Ramos (cell line): ENCODE measurements around the gene MYL5.
"Not testable (repeated sequence)": the region's sequence is repeated elsewhere in the genome, so short reads cannot be mapped to it uniquely, and the experiment has no call there.

Source experiments
- in situ Hi-C: fragments of 300-500 bp; cut with MboI; formaldehyde crosslinking; loops from one replicate; pipeline ENCODE4 v1.14.3; 2022; ENCODE audit warnings: low sequenced_read_pairs; ENCODE audit not compliant: unreplicated experiment

Gene MYL5

GRCh38 chr4:674172-675035 is at the start of gene MYL5, which contains the start of gene ATP5ME:
Gene MYL5 (plus strand): TSS chr4:674542. CDS start chr4:678027, 3,485 bp downstream.
Gene ATP5ME (minus strand): TSS chr4:674276. CDS start chr4:674247, 29 bp downstream.
- in situ Hi-C loops: no loop called here

- in situ Hi-C loops: no loop called here
Measured at GRCh38 chr4:624705-625590, 49.4 kb upstream of the MYL5 start, which contains the start of gene PDE6B. Gene PDE6B (plus strand): TSS chr4:625573. CDS start chr4:625627, 54 bp downstream.

GRCh38 chr4:625631-626161 is 48.6 kb upstream of the MYL5 start:
- in situ Hi-C loops: no loop called here

GRCh38 chr4:626201-627091 is 47.9 kb upstream of the MYL5 start:
- in situ Hi-C loops: no loop called here

GRCh38 chr4:627347-628125 is 46.8 kb upstream of the MYL5 start:
- in situ Hi-C loops: no loop called here

GRCh38 chr4:628311-628741 is 46.0 kb upstream of the MYL5 start:
- in situ Hi-C loops: no loop called here

- in situ Hi-C loops: no loop called here
Measured at GRCh38 chr4:628821-629635, 45.3 kb upstream of the MYL5 start.

- in situ Hi-C loops: no loop called here
Measured at GRCh38 chr4:629636-629914, 44.8 kb upstream of the MYL5 start.

GRCh38 chr4:629915-630641 is 44.3 kb upstream of the MYL5 start:
- in situ Hi-C loops: no loop called here

- in situ Hi-C loops: no loop called here
Measured at GRCh38 chr4:630656-631055, 43.7 kb upstream of the MYL5 start.

- in situ Hi-C loops: no loop called here
Measured at GRCh38 chr4:632196-632790, 42.0 kb upstream of the MYL5 start.

GRCh38 chr4:632926-633325 is 41.4 kb upstream of the MYL5 start:
- in situ Hi-C loops: no loop called here

- in situ Hi-C loops: no loop called here
Measured at GRCh38 chr4:633406-633805, 40.9 kb upstream of the MYL5 start.

- in situ Hi-C loops: no loop called here
Measured at GRCh38 chr4:633976-634598, 40.3 kb upstream of the MYL5 start.

- in situ Hi-C loops: no loop called here
Measured at GRCh38 chr4:634599-634985, 39.8 kb upstream of the MYL5 start.

GRCh38 chr4:635066-635835 is 39.1 kb upstream of the MYL5 start:
- in situ Hi-C loops: not testable (repeated sequence)
